GM21717 (cell line): ENCODE data around the gene MALSU1.
"Not testable (repeated sequence)": the region's sequence is repeated elsewhere in the genome, so short reads cannot be mapped to it uniquely, and the experiment has no call there.

ENCODE experiments used
- ATAC-seq: cut with Tn5 transposase; IDR thresholded peaks from one replicate; pipeline ENCODE4 v1.9.1; 2021; ENCODE audit warnings: mild to moderate bottlenecking, moderate library complexity; ENCODE audit not compliant: unreplicated experiment

MALSU1 gene

GRCh38 chr7:23285657-23286646 is 13.2 kb upstream of the MALSU1 start:
- no peak for ATAC-seq

GRCh38 chr7:23287612-23288011 is 11.5 kb upstream of the MALSU1 start:
- no peak for ATAC-seq

- no peak for ATAC-seq
These were observed 8.1 kb upstream of the MALSU1 start for GRCh38 chr7:23290993-23291392.

GRCh38 chr7:23291957-23292560 is 7.1 kb upstream of the MALSU1 start:
- no peak for ATAC-seq

GRCh38 chr7:23292623-23293022 is 6.5 kb upstream of the MALSU1 start:
- no peak for ATAC-seq

GRCh38 chr7:23293500-23294073 is 5.6 kb upstream of the MALSU1 start:
- no peak for ATAC-seq

- ATAC-seq, result no peak
These were observed 4.4 kb upstream of the MALSU1 start for GRCh38 chr7:23294549-23295400.

GRCh38 chr7:23295401-23295697 is 3.8 kb upstream of the MALSU1 start:
- no peak for ATAC-seq

- no peak for ATAC-seq
These were observed 828 bp upstream of the MALSU1 start for GRCh38 chr7:23298141-23298881.

GRCh38 chr7:23299770-23300300 is 696 bp downstream of the MALSU1 start:
- no peak for ATAC-seq

GRCh38 chr7:23306936-23307521 is 7.9 kb downstream of the MALSU1 start:
- ATAC-seq, result no peak

- no peak for ATAC-seq
These were observed 9.6 kb downstream of the MALSU1 start for GRCh38 chr7:23308754-23309153.

GRCh38 chr7:23312141-23312540 is 13.0 kb downstream of the MALSU1 start:
- ATAC-seq, result not testable (repeated sequence)

- no peak for ATAC-seq
These were observed 16.2 kb downstream of the MALSU1 start for GRCh38 chr7:23315366-23315765.

GRCh38 chr7:23331132-23331531 is 32.0 kb downstream of the MALSU1 start:
- ATAC-seq, result no peak

GRCh38 chr7:23332193-23332592 is 33.1 kb downstream of the MALSU1 start:
- no peak for ATAC-seq

- ATAC-seq, result no peak
These were observed 33.9 kb downstream of the MALSU1 start for GRCh38 chr7:23332910-23333612.

- no peak for ATAC-seq
These were observed 34.6 kb downstream of the MALSU1 start for GRCh38 chr7:23333671-23334246.
